ENCODE data around the gene EMSY.

EMSY gene

DNA sequence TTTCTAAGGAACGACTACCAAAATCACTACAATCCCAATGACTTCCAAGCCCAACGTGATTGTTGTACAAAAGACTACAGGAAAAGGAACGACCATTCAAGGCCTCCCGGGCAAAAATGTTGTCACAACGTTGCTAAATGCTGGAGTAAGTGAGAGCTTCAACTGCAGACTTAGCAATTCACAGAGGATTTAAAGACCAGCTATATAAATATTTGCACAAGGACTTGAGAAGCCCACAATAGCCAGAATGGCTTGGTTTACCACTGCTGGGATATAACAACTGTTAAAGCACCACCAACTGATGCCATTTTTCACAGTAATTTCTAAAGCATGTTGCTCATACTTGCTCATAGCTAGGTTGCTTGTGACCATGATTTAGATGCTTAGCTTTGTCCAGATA, 78.3 kb downstream of the EMSY start:
- peak; percentile 72 for DNase-seq

DNA sequence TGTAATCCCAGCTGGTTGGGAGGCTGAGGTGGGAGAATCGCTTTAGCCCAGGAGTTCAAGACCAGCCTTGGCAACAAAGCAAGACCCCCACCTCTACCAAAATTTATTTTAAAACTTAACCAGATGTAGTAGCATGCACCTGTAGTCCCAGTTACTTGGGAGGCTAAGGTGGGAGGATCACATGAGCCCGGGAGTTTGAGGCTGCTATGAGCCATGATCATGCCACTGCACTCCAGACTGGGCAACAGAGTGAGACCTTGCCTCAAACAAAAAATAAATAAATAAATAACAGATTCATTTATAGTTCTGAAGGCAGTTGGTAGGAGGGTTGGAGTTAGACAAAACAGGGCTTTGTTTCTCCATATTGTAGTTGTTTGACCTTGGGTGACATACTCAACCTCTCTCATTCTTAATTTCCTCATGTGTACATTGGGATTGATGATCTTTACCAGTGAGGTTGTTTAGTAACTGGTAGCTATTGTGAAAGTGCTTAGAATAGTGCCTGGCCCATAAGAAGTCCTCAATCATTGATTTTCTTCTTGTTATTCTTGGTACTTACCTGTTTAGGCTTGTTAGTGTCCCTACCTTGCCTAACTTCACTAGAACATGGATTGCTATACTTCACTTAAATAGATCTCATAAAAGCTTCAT, 79.1 kb downstream of the EMSY start:
- no peak for DNase-seq

- DNase-seq, result peak; percentile 9
Observed at GRCh38 chr11:76524461-76524860, 79.6 kb downstream of the EMSY start.

DNA sequence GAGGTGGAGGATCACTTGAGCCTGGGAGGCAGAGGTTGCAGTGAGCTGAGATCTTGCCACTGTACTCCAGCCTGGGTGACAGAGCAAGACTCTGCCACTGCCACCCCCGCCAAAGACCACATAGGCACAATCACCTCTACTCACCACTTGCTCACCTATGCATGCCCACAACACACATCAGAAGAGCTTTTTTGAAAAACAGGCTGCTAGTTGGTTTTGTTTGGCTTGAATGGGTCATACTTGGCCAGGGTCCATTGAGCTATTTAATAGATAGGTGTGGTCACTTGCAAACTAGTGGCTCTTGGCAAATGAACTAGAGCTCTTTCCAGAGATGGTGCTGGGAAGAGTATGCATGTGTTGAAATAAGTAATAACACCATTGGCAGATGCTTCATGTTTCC, 80.1 kb downstream of the EMSY start:
- peak; percentile 23 for DNase-seq

- no peak for DNase-seq
Observed at GRCh38 chr11:76526878-76527277, 82.1 kb downstream of the EMSY start.

GRCh38 chr11:76542436-76542835, 97.6 kb downstream of the EMSY start:
- no peak for DNase-seq

DNA sequence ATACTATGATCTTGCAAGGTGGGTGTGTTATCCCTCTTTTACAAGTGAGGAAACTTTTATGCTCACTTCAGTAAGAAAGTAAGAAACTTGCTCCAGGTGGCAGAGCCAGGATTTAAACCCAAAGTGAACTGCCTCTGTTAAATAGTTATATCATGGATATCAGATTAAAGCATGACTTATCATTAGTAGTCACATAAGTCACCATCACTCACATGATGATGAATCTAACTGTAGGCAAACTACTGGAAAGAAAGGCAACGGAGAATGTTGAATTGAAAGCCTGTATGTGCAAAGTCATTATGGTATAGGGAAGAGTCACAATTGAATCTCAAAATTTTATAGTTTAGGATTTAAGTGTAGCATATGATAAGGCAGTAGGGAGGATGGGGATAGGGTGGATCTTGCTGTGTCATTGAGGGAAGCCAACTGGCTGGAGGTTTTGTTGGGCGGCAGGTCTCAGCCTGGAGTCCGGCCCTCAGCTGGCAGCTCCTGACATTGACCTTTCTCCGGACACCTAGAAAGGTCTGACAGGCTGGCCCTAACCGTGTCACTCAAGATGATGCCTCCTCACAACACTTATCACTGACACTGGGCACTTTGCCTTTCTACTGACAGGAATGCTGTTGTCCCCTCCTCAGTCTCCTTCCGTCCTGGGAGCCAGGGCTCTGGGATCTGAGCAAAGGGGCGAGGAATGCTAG, 98.3 kb downstream of the EMSY start:
- DNase-seq, result no peak

- DNase-seq, result peak; percentile 35
Observed at GRCh38 chr11:76550781-76551180, 106.0 kb downstream of the EMSY start.

- DNase-seq, result peak; percentile 31
Observed at GRCh38 chr11:76551400-76551799, 106.6 kb downstream of the EMSY start.

DNA sequence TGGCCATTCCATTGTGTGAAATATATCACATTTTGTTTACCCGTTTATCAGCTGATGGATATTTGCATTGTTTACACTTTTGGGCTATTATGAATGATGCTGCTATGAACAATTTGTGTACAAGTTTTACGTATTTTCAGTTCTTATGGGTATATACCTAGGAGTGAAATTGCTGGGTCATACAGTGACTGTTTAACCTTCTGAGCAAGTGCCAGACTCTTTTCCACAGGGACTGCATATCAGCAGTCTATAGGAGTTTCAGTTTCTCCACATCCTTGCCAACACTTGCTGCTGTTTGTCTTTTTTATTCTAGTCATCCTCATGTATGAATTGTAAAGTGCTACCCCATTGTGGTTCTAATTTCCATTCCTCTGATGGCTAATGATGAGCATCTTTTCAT, 108.2 kb downstream of the EMSY start:
- no peak for DNase-seq

GRCh38 chr11:76553554-76554476, 109.0 kb downstream of the EMSY start:
- DNase-seq, result no peak

DNA sequence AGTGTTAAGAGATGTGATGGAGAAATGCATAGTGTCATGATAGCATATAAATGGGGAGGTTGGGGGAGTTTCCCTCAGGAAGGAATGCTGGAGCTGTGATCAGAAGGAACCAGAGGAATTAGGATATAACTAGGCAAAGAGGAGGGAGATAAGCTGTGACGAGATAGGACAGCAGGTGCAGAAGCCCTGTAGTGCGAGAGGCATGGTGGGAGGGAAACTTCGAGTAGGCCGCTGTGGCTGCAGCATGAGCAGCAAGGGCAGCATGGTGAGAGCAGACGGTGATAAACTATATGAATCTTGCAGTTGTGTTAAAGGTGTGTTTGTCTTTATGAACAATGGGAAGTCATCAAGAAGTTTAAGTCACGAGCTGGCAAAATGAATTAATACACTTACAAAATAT, 109.9 kb downstream of the EMSY start:
- DNase-seq, result no peak

GRCh38 chr11:76557466-76557865, 112.6 kb downstream of the EMSY start:
- DNase-seq, result no peak

DNA sequence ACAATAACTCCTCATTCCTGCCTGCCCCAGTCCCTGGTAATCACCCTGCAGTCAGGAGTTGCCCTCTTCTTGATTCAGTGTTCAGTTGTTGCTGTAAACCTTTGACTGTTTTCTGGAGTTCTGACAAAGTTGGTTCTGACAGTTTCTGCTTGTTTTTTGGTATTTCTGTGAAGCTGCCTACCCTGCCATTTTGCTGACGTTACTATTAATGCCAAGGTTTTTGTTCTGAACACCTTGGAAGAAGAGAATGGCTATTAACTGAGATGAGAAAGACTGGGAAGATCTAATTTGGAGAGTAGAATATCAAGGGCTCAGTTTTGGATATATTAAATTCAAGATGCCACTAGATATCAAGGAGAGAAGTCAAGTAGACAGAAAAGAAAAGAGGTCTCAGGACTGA, 113.7 kb downstream of the EMSY start:
- no peak for DNase-seq

- peak; percentile 18 for DNase-seq
Observed at GRCh38 chr11:76558891-76559290, 114.1 kb downstream of the EMSY start.

DNA sequence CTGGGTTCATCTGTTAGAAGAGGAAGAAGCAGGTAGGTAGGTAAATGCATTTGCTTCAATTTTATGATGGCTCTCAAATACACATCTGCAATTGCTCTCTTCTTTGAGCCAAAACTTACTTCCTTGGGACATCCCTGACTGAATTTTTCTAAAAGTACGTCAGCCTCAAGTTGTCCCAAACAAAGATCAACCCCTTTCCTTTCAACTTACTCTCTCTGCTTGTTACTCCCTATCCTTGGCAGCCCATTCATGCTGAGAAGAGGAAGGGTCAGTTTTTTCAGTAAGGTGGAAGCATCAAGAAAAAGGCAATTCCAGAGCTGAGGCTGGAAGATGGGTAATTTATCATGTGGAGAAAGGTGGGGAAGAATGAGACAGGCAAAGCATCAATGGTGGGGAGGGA, 114.5 kb downstream of the EMSY start:
- DNase-seq, result no peak

DNA sequence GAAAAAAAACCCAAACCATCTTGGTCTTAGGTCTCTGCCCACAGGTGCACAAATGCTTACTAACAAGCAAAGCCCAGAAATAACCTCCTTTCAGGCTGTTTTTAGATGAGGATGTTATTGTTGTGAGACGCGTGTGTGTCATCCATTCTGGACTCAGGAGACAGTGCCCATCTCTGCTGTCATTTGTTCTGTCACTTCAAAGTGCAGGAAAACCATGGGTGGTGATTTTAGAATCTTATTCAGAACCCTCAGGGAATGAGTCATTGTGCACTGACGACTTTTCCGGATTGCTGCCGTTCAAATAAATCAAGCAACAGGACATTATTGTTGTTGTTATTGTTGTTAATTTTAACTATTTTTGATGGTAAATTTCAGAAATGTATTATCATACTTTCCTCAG, 115.4 kb downstream of the EMSY start:
- DNase-seq, result peak; percentile 74

DNA sequence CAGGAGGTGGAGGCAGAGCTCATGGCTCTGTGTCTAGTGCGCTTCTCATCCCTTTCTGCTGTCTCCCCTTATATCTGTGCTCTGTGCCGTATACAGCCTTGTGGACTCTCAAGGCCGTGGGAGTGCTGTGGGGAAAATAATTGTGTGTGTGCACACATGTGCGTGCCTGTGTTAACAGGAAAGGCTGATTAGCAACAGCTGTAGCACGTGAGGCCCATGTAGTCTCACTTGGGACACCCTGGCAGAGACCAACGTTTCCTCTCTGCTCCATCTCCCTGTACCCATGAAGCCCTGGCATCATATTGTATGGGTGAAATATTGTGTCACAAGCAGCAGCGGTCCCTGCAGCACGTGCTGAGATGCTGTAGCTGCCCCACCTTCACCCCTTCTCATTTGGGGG, 116.4 kb downstream of the EMSY start:
- peak; percentile 21 for DNase-seq

DNA sequence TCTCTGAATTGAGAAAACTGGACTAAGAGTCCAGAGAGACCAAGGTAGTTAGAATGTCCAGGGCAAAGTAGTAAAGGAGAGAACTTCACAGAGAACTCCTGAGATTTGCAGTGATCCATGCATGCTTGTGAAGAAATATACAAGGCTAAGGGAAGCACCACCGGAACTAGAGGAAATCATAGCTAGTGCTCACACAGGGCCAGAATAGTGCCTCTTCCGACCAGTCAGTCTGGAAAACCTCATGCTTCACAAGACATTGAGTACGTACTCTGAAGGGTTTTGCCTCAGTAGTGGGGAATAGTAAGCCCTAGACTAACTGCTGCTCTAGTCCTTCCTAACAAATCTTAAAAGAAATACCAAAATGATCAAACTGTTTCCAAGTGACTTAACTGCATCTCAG, 117.7 kb downstream of the EMSY start:
- no peak for DNase-seq

DNA sequence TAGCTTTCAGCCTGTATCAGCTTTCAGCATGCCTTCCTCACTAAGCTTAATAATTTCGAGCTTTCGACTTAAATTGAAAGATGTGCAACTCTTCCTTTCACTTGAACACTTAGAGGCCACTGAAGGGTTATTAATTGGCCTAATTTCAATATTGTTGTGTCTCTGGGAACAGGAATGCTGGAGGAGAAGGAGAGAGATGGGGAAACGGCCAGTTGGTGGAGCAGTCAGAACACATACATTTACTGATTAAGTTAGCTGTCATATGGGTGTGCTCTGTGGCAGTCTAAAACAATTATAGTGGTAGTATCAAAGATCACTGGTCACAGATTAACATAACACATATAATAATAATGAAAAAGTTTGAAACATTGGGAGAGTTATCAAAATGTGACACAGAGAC, 119.5 kb downstream of the EMSY start:
- DNase-seq, result no peak

GRCh38 chr11:76566811-76567210, 122.0 kb downstream of the EMSY start:
- no peak for DNase-seq

DNA sequence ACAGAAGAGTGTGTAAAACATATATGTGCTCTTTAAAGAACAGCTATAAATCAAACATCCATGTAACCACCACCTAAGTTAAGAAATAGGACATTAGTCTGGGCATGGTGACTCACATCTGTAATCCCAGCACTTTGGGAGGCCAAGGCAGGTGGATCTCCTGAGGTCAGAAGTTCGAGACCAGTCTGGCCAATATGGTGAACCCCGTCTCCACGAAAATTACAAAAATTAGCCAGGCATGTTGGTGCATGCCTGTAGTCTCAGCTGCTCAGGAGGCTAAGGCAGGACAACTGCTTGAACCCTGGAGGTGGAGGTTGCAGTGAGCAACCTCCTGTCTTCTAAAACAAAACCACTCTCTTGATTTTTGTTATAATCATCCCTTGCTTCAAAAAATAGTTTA, 122.4 kb downstream of the EMSY start:
- DNase-seq, result no peak

DNA sequence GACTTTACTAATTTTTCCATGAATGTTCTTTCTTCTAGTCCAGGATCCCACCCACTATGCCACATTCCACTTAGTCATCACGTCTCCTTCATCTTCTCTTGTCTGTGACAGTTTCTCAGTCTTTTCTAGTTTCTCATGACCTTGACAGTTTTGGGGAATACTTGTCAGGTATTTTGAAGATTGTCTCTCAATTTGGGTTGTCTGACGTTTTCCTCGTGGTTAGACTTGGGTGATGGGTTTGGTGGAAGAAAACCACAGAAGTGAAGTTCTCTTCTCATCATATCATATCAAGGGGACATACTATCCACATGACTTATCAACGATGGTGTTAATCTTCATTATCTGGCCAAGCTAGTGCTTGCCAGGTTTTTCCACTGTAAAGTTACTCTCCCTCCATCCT, 123.3 kb downstream of the EMSY start:
- DNase-seq, result no peak

DNA sequence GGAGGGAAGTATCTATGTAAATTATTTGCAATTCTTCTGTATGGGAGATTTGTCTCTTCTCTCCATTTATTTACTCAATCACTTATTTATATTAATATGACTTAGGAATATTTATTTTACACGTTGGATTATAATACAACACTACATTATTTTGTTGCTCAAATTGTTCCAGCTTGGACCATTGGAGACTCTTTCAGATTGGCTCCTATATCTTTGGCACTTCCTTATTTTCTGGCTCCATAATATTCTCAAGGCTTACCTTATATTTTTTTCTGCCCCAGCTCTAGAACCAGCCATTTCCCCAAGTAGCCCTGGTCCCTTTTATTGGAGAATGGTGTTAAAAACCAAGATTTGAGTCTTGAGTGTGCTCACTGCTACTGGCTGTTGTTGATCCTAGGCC, 123.8 kb downstream of the EMSY start:
- no peak for DNase-seq

Measured in fibroblast of skin of back (primary cell).